Measurements from ENCODE around the gene MINDY4. TPM values are rescaled to one million over a fixed set of nuclear protein-coding genes. Genes with fewer than 3 reads are reported as not detected.

MINDY4 gene
- total RNA-seq, 1 donor from 2014 or later = 5.3 TPM

- no peak for DNase-seq
Observed at GRCh38 chr7:30743371-30744074, 27.7 kb upstream of the MINDY4 start.

- no peak for DNase-seq
Observed at GRCh38 chr7:30744075-30744417, 27.2 kb upstream of the MINDY4 start.

GRCh38 chr7:30745261-30745941 is 25.8 kb upstream of the MINDY4 start:
- DNase-seq = no peak

GRCh38 chr7:30750010-30750409 is 21.2 kb upstream of the MINDY4 start:
- no peak for DNase-seq

- peak; percentile 48 for DNase-seq
Observed at GRCh38 chr7:30750683-30751650, 20.2 kb upstream of the MINDY4 start.

GRCh38 chr7:30751696-30752273 is 19.4 kb upstream of the MINDY4 start, which contains the start of gene INMT:
TSS of gene INMT (plus strand) at chr7:30752135. CDS start at chr7:30752151, 16 bp downstream.
- no peak for DNase-seq

- DNase-seq = no peak
Observed at GRCh38 chr7:30752484-30752883, 18.7 kb upstream of the MINDY4 start.

- no peak for DNase-seq
Observed at GRCh38 chr7:30752979-30753378, 18.2 kb upstream of the MINDY4 start.

GRCh38 chr7:30754315-30754877 is 16.8 kb upstream of the MINDY4 start:
- DNase-seq = no peak

GRCh38 chr7:30755384-30756154 is 15.6 kb upstream of the MINDY4 start:
- no peak for DNase-seq

GRCh38 chr7:30757342-30757692 is 13.9 kb upstream of the MINDY4 start:
- DNase-seq = no peak

GRCh38 chr7:30760514-30761213 is 10.6 kb upstream of the MINDY4 start:
- DNase-seq = no peak

GRCh38 chr7:30761214-30762156 is 9.7 kb upstream of the MINDY4 start:
- no peak for DNase-seq

GRCh38 chr7:30764030-30764975 is 6.9 kb upstream of the MINDY4 start:
- DNase-seq = no peak

GRCh38 chr7:30765408-30765807 is 5.8 kb upstream of the MINDY4 start:
- DNase-seq = no peak

GRCh38 chr7:30770845-30771173 is 408 bp upstream of the MINDY4 start:
- no peak for DNase-seq

- no peak for DNase-seq
Observed at GRCh38 chr7:30771880-30772425, 736 bp downstream of the MINDY4 start.

GRCh38 chr7:30772984-30773383 is 1.8 kb downstream of the MINDY4 start:
- no peak for DNase-seq

All from occipital lobe (tissue), 2 donors.